SK-N-SH (cell line): Measurements from ENCODE around the gene IGF1R. TPM values are rescaled to one million over a fixed set of nuclear protein-coding genes. Genes with fewer than 3 reads are reported as not detected.

Source experiments
- CTCF ChIA-PET: fragments of 300-600, 350-600 bp; formaldehyde crosslinking; extraction: SDS; loops from one replicate; lab custom pipeline; 2021; lab: Yijun Ruan, JAX
- POLR2A ChIA-PET: fragments of 350-600 bp; sonication (Branson Sonifier 250); formaldehyde crosslinking; extraction: SDS; loops from one replicate; lab custom pipeline; 2020; ENCODE audit warnings: antibody characterized with exemption, inconsistent platforms; lab: Yijun Ruan, JAX
- DNase-seq: peaks from one replicate; pipeline ENCODE4 v3.0.0; 2012
- H2AFZ ChIP-seq: fragments of 200-600 bp; sonication (generic); 2 replicates; pipeline ENCODE4 v1.8.1; 2016; ENCODE audit warnings: antibody characterized with exemption, mild to moderate bottlenecking, low read depth
- H3F3A ChIP-seq: fragments of 200-600 bp; sonication (generic); replicated peaks from 2 replicates; pipeline ENCODE3; 2016; ENCODE audit warnings: antibody characterized with exemption, mild to moderate bottlenecking; ENCODE audit not compliant: insufficient read depth
- H3K27ac ChIP-seq, 2 experiments: fragments of 200-500 bp in 1 of 2; fragments of 200-600 bp in 1 of 2; sonication (Bioruptor generic) in 1 of 2; sonication (generic), shearing (Covaris generic) in 1 of 2; 2 replicates each; pipeline versions ENCODE4 v1.5.1 to v1.6.1; 2014 to 2016; ENCODE audit warnings: low read depth in 2 of 2, inconsistent platforms in 1 of 2, low read length in 1 of 2, mild to moderate bottlenecking in 1 of 2, mixed read lengths in 1 of 2
- H3K27me3 ChIP-seq: fragments of 200-600 bp; sonication (generic), shearing (Covaris generic); 2 replicates; pipeline ENCODE4 v1.6.1; 2016; ENCODE audit warnings: mixed run types; ENCODE audit not compliant: insufficient read depth
- H3K36me3 ChIP-seq, 2 experiments: fragments of 200-500 bp in 1 of 2; fragments of 200-600 bp in 1 of 2; sonication (Bioruptor generic) in 1 of 2; sonication (generic) in 1 of 2; replicated peaks in 1 of 2; 2 replicates each; pipeline versions ENCODE3 to v1.5.1; 2014 to 2016; ENCODE audit warnings: low read length in 1 of 2, mild to moderate bottlenecking in 1 of 2; ENCODE audit not compliant: insufficient read depth in 2 of 2, control insufficient read depth in 1 of 2
- H3K4me1 ChIP-seq, 2 experiments: fragments of 200-500 bp in 1 of 2; fragments of 200-600 bp in 1 of 2; sonication (Bioruptor generic) in 1 of 2; sonication (generic), shearing (Covaris generic) in 1 of 2; 2 replicates each; pipeline versions ENCODE4 v1.5.1 to v1.6.1; 2014 to 2016; ENCODE audit warnings: low read depth in 1 of 2, low read length in 1 of 2, mixed run types in 1 of 2; ENCODE audit not compliant: insufficient read depth in 2 of 2, control insufficient read depth in 1 of 2
- H3K4me2 ChIP-seq: fragments of 200-600 bp; sonication (generic), shearing (Covaris generic); 2 replicates; pipeline ENCODE4 v1.6.1; 2017; ENCODE audit warnings: mixed run types
- H3K4me3 ChIP-seq, 2 experiments: fragments of 200-500 bp in 1 of 2; fragments of 200-600 bp in 1 of 2; sonication (Bioruptor generic) in 1 of 2; sonication (generic), shearing (Covaris generic) in 1 of 2; 2 replicates each; pipeline versions ENCODE4 v1.5.1 to v1.8.1; 2014 to 2016; ENCODE audit warnings: low read depth in 2 of 2, inconsistent platforms in 1 of 2, low read length in 1 of 2, mild to moderate bottlenecking in 1 of 2, mixed read lengths in 1 of 2, moderate library complexity in 1 of 2
- H3K79me2 ChIP-seq: fragments of 200-600 bp; sonication (generic); 2 replicates; pipeline ENCODE4 v1.8.1; 2017; ENCODE audit warnings: mild to moderate bottlenecking; ENCODE audit not compliant: insufficient read depth
- H3K9ac ChIP-seq: fragments of 200-600 bp; sonication (generic); 2 replicates; pipeline ENCODE4 v1.6.1; 2017; ENCODE audit warnings: mixed run types
- H3K9me2 ChIP-seq: fragments of 200-600 bp; sonication (generic); 2 replicates; pipeline ENCODE4 v1.6.1; 2017; ENCODE audit warnings: mixed run types
- H3K9me3 ChIP-seq: fragments of 200-600 bp; sonication (generic); 2 replicates; pipeline ENCODE4 v1.6.1; 2017; ENCODE audit warnings: mixed run types, mild to moderate bottlenecking, moderate library complexity
- H4K20me1 ChIP-seq: fragments of 200-600 bp; sonication (generic); 2 replicates; pipeline ENCODE4 v1.6.1; 2017; ENCODE audit warnings: mild to moderate bottlenecking, mixed run types; ENCODE audit not compliant: insufficient read depth
- CHD2 ChIP-seq: fragments of 150-350 bp; IDR thresholded peaks from 2 replicates; pipeline ENCODE4 v1.6.1; 2018; ENCODE audit warnings: low read length; ENCODE audit not compliant: partially characterized antibody
- EP300 ChIP-seq, 2 experiments: IDR thresholded peaks; 2 replicates each; pipeline versions ENCODE4 v1.4.0 to v1.6.1; 2012; ENCODE audit warnings: borderline replicate concordance in 1 of 2, low read depth in 1 of 2, low read length in 1 of 2
- FOXJ3 ChIP-seq: sonication (generic); formaldehyde crosslinking; IDR thresholded peaks from 2 replicates; pipeline ENCODE4 v1.5.1; 2020; ENCODE audit warnings: mild to moderate bottlenecking, missing genetic modification reagents
- MEF2A ChIP-seq: IDR thresholded peaks from 2 replicates; pipeline ENCODE4 v1.4.0; 2012; ENCODE audit warnings: low read depth, borderline replicate concordance
- MXI1 ChIP-seq: IDR thresholded peaks from 2 replicates; pipeline ENCODE4 v1.6.1; 2012; ENCODE audit warnings: mild to moderate bottlenecking, low read depth, low read length, improper control_type of control experiment
- NFIC ChIP-seq: IDR thresholded peaks from 2 replicates; pipeline ENCODE4 v1.4.0; 2012; ENCODE audit warnings: borderline replicate concordance
- POLR2AphosphoS5 ChIP-seq: IDR thresholded peaks from 2 replicates; pipeline ENCODE4 v1.6.1; 2012; ENCODE audit warnings: low read depth, low read length
- RAD21 ChIP-seq: IDR thresholded peaks from 2 replicates; pipeline ENCODE4 v1.6.1; 2012; ENCODE audit warnings: mild to moderate bottlenecking, low read length
- RFX5 ChIP-seq: IDR thresholded peaks from 2 replicates; pipeline ENCODE4 v1.6.1; 2012; ENCODE audit warnings: mild to moderate bottlenecking, improper control_type of control experiment, low read length
- RXRA ChIP-seq: IDR thresholded peaks from 2 replicates; pipeline ENCODE4 v1.4.0; 2012; ENCODE audit warnings: low read depth, mild to moderate bottlenecking, borderline replicate concordance
- SIN3A ChIP-seq: IDR thresholded peaks from 2 replicates; pipeline ENCODE4 v1.6.1; 2012; ENCODE audit warnings: low read depth, mild to moderate bottlenecking, low read length, moderate library complexity, borderline replicate concordance
- SMC3 ChIP-seq: IDR thresholded peaks from 2 replicates; pipeline ENCODE4 v1.6.1; 2012; ENCODE audit warnings: low read depth, low read length, improper control_type of control experiment
- TCF12 ChIP-seq: IDR thresholded peaks from 2 replicates; pipeline ENCODE4 v1.4.0; 2012
- TEAD4 ChIP-seq: IDR thresholded peaks from 2 replicates; pipeline ENCODE4 v1.4.0; 2012; ENCODE audit warnings: mild to moderate bottlenecking, borderline replicate concordance; ENCODE audit not compliant: insufficient read depth
- WGBS: methylation state at CpG from one replicate; pipeline ENCODE4 v1.1.6; 2017; ENCODE audit warnings: low lambda C conversion rate; 5-methylcytosine and 5-hydroxymethylcytosine counted together
- polyA plus RNA-seq, 3 experiments: library from polyadenylated mRNA; depleted of rRNA; stranded (reverse); fragments of >200 nt; gene quantifications; 2 replicates each; pipeline ENCODE4 v1.2.3, GENCODE V29; 2012
- TF ChIP-seq, protein P1 (sequence below): IDR thresholded peaks from 2 replicates; pipeline ENCODE4; 2012
- TF ChIP-seq, protein P2 (sequence below): fragments of 200-600 bp; sonication (generic); IDR thresholded peaks from 2 replicates; pipeline ENCODE4 v1.6.1; 2017; ENCODE audit warnings: antibody characterized with exemption, mild to moderate bottlenecking, moderate library complexity
- TF ChIP-seq, protein P3 (sequence below): IDR thresholded peaks from 2 replicates; pipeline ENCODE4 v1.4.0; 2012; ENCODE audit warnings: low read depth, borderline replicate concordance
- TF ChIP-seq, protein P4 (sequence below): fragments of 150-350 bp; IDR thresholded peaks from 2 replicates; pipeline ENCODE4 v1.6.1; 2016; ENCODE audit warnings: mild to moderate bottlenecking, low read depth, low read length

The IGF1R gene
- polyA plus RNA-seq, 1 of the 3 experiments (the other 2 are of a cell fraction), result 9.5 TPM

DNA sequence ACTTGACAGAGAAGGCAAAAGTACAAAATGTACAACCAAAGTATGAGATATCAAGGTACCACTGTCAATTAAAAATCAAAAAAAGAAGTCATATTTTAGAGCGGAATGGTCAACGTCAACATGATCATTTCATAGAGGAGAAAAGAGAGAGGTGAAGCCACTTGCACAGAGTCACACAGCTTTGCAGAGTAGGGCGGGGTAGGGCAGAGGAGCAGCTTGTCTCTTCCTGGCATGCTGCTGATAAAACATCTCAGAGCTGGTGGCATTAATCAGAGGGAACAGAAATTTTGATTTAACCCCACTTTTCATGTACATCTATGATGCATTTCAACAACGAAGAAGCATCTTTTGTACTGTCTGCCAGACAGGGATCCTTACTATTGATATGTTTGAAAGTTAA is 5.2 kb upstream of the IGF1R start:
- ChIA-PET CTCF (interaction anchor here (1.2 to 1.9 kb wide), 3 partner anchors 125 to 238 kb away, joined by 4 to 5 read pairs (median 4); no protein-coding TSS in a partner anchor), POLR2A (no interaction called here)
- Histone ChIP-seq H3K4me3 (no peak overlapping the region), H3K4me1 (peaks cover 0 to 2% of the 10 kb centered on the region in 2 experiments; a peak in 2 of 4 replicates), H3K36me3 (no peaks in the 10 kb centered on the region), H3K4me2 (no peak overlapping the region), H3F3A (peaks cover 3% of the 10 kb centered on the region), H3K27ac (no peak overlapping the region), H4K20me1 (no peaks in the 10 kb centered on the region), H3K79me2 (no peaks in the 10 kb centered on the region; the same call in 1 of the 2 replicates), H3K9me2 (no peaks in the 10 kb centered on the region), H3K27me3 (peaks cover 29% of the 10 kb centered on the region; the same call in 1 of the 2 replicates), H3K9ac (no peak overlapping the region), H2AFZ (no peak overlapping the region), H3K9me3 (no peaks in the 10 kb centered on the region)
- 74% methylated on average over 4 of the region's 4 CpGs for WGBS
- TF ChIP-seq, protein P1, sequence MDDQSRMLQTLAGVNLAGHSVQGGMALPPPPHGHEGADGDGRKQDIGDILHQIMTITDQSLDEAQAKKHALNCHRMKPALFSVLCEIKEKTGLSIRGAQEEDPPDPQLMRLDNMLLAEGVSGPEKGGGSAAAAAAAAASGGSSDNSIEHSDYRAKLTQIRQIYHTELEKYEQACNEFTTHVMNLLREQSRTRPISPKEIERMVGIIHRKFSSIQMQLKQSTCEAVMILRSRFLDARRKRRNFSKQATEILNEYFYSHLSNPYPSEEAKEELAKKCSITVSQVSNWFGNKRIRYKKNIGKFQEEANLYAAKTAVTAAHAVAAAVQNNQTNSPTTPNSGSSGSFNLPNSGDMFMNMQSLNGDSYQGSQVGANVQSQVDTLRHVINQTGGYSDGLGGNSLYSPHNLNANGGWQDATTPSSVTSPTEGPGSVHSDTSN, result no peak
- TF ChIP-seq RXRA, result no peak
- no peak for TF ChIP-seq CHD2
- TF ChIP-seq, protein P2, sequence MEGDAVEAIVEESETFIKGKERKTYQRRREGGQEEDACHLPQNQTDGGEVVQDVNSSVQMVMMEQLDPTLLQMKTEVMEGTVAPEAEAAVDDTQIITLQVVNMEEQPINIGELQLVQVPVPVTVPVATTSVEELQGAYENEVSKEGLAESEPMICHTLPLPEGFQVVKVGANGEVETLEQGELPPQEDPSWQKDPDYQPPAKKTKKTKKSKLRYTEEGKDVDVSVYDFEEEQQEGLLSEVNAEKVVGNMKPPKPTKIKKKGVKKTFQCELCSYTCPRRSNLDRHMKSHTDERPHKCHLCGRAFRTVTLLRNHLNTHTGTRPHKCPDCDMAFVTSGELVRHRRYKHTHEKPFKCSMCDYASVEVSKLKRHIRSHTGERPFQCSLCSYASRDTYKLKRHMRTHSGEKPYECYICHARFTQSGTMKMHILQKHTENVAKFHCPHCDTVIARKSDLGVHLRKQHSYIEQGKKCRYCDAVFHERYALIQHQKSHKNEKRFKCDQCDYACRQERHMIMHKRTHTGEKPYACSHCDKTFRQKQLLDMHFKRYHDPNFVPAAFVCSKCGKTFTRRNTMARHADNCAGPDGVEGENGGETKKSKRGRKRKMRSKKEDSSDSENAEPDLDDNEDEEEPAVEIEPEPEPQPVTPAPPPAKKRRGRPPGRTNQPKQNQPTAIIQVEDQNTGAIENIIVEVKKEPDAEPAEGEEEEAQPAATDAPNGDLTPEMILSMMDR, result no peak
- no peak for TF ChIP-seq MEF2A
- TF ChIP-seq SIN3A, result no peak
- TF ChIP-seq TCF12, result no peak
- TF ChIP-seq RFX5, result no peak
- no peak for DNase-seq

DNA sequence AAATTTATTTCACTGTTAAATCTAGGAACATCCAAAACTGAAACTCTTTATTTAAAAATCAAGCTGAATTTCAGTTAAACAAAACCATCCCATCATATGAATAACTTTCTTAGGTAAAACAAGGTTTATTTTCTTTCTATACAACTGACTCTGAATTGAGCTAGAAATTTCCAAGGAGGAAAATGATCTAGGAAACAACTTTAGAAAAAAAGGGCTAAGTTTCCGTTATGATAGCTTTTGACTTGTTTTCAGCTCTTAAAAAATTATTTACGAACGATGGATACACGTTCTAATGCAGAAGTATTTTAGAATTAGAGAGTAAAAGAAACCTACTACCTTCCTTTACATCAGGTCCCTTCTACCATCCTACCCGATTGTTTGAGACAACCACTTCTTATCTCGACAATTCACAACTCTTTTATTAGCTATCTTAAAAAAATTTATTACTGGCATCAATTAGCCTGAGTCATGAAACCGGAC is 1.8 kb upstream of the IGF1R start:
- CTCF ChIA-PET, result interaction anchor here (0.7 to 7.1 kb wide), 28 partner anchors 8 to 454 kb away, joined by 3 to 51 read pairs (median 4); no protein-coding TSS in a partner anchor
- Histone ChIP-seq H3K79me2 (peaks cover 22% of the 10 kb centered on the region), H3K27me3 (peaks cover 10% of the 10 kb centered on the region; the same call in 1 of the 2 replicates), H4K20me1 (peaks cover under 1% of the 10 kb centered on the region; the same call in 1 of the 2 replicates), H3K4me2 (peak overlapping the region; percentile 99), H3K4me1 (peaks cover 0 to 3% of the 10 kb centered on the region in 2 experiments; a peak in 2 of 4 replicates), H3K9me3 (no peaks in the 10 kb centered on the region), H3K27ac (no peak overlapping the region), H2AFZ (peak overlapping the region; percentile 91; the same call in 1 of the 2 replicates), H3K9ac (no peak overlapping the region), H3K4me3 (peak overlapping the region; percentile 78 to 92), H3K9me2 (no peaks in the 10 kb centered on the region), H3K36me3 (no peaks in the 10 kb centered on the region), H3F3A (peaks cover 3% of the 10 kb centered on the region)
- DNase-seq, result no peak
- 5% methylated on average over 7 of the region's 7 CpGs for WGBS
- POLR2A ChIA-PET, result no interaction called here
- TF ChIP-seq RFX5, result no peak
- no peak for TF ChIP-seq POLR2AphosphoS5
- no peak for TF ChIP-seq NFIC
- TF ChIP-seq MXI1, result no peak
- no peak for TF ChIP-seq RAD21
- TF ChIP-seq FOXJ3 (CRISPR knock-in tag), result no peak
- no peak for TF ChIP-seq EP300 (IDR thresholded peaks at IDR 0.05; ENCODE audit: borderline replicate concordance in 1 of 2, low read depth in 1 of 2, low read length in 1 of 2)
- no peak for TF ChIP-seq SIN3A
- TF ChIP-seq SMC3, result no peak
- TF ChIP-seq, protein P3, sequence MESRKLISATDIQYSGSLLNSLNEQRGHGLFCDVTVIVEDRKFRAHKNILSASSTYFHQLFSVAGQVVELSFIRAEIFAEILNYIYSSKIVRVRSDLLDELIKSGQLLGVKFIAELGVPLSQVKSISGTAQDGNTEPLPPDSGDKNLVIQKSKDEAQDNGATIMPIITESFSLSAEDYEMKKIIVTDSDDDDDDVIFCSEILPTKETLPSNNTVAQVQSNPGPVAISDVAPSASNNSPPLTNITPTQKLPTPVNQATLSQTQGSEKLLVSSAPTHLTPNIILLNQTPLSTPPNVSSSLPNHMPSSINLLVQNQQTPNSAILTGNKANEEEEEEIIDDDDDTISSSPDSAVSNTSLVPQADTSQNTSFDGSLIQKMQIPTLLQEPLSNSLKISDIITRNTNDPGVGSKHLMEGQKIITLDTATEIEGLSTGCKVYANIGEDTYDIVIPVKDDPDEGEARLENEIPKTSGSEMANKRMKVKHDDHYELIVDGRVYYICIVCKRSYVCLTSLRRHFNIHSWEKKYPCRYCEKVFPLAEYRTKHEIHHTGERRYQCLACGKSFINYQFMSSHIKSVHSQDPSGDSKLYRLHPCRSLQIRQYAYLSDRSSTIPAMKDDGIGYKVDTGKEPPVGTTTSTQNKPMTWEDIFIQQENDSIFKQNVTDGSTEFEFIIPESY, result no peak
- TF ChIP-seq CHD2, result no peak
- TF ChIP-seq TEAD4, result no peak
- TF ChIP-seq, protein P4, sequence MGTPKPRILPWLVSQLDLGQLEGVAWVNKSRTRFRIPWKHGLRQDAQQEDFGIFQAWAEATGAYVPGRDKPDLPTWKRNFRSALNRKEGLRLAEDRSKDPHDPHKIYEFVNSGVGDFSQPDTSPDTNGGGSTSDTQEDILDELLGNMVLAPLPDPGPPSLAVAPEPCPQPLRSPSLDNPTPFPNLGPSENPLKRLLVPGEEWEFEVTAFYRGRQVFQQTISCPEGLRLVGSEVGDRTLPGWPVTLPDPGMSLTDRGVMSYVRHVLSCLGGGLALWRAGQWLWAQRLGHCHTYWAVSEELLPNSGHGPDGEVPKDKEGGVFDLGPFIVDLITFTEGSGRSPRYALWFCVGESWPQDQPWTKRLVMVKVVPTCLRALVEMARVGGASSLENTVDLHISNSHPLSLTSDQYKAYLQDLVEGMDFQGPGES, result no peak
